PFSK-1 (cell line): ENCODE results near the gene ELMO1.

ENCODE experiments used
- FOXP2 ChIP-seq: optimal IDR thresholded peaks from 2 replicates; pipeline ENCODE3; 2011; ENCODE audit warnings: borderline replicate concordance, control low read depth, inconsistent platforms; ENCODE audit not compliant: insufficient read depth; ENCODE audit errors: extremely low read length, extremely low read depth
- POLR2AphosphoS5 ChIP-seq: IDR thresholded peaks from 2 replicates; pipeline ENCODE4 v1.6.1; 2012; ENCODE audit warnings: low read depth, mild to moderate bottlenecking, control low read depth, low read length, moderate library complexity
- REST ChIP-seq, 2 experiments: IDR thresholded peaks; 2 replicates each; pipeline versions ENCODE4 v1.6.1 to v1.8.0; 2011 to 2012; ENCODE audit warnings: low read depth in 2 of 2, low read length in 2 of 2, control low read depth in 1 of 2, inconsistent platforms in 1 of 2, mild to moderate bottlenecking in 1 of 2, moderate library complexity in 1 of 2; ENCODE audit not compliant: insufficient read depth in 1 of 2
- SIN3A ChIP-seq: IDR thresholded peaks from 2 replicates; pipeline ENCODE4 v1.6.1; 2012; ENCODE audit warnings: mild to moderate bottlenecking, low read length, moderate library complexity, borderline replicate concordance; ENCODE audit not compliant: insufficient read depth
- TAF1 ChIP-seq: IDR thresholded peaks from 2 replicates; pipeline ENCODE4 v1.6.1; 2012; ENCODE audit warnings: low read length, control low read depth, borderline replicate concordance; ENCODE audit not compliant: insufficient read depth

DNA sequence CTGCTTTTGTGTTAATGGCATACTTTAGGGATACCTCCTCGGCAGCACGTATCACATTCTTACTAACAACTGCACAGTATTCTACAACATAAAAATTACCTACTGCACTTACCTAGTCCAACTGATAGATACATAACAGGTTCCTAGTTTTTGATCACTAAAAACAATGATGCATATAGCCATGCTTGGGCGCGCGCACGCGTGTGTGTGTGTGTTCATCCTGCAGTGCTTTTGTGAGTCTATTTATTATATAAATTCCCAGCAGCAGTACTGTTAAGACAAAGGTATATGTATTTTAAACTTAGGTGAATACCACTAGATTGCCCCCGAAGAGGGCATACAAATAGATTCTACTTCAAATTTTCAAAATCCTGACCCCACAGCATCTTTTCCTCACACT is 181.4 kb downstream of the ELMO1 start:
- TF ChIP-seq FOXP2 = no peak
- no peak for TF ChIP-seq POLR2AphosphoS5
- TF ChIP-seq SIN3A = no peak
- TF ChIP-seq TAF1 = no peak
- TF ChIP-seq REST (IDR thresholded peaks at IDR 0.05; ENCODE audit: insufficient read depth in 1 of 2, low read depth in 2 of 2, low read length in 2 of 2) = no peak
